SH-SY5Y (cell line): ENCODE data around the gene SIPA1L3.

Source experiments
- GATA2 ChIP-seq: IDR thresholded peaks from 2 replicates; pipeline ENCODE4 v1.6.1; 2011; ENCODE audit warnings: mild to moderate bottlenecking, low read depth, low read length
- GATA3 ChIP-seq: IDR thresholded peaks from 2 replicates; pipeline ENCODE4 v1.6.1; 2011; ENCODE audit warnings: low read depth, mild to moderate bottlenecking, low read length, moderate library complexity

GRCh38 chr19:37951816-37952210, 44.8 kb downstream of the SIPA1L3 start:
- TF ChIP-seq GATA2: no peak
- TF ChIP-seq GATA3: no peak
